Breast epithelium (tissue), 4 donors: ENCODE measurements around the gene BCAR1. TPM values are rescaled to one million over a fixed set of nuclear protein-coding genes. Genes with fewer than 3 reads are reported as not detected.

Source experiments
- DNase-seq, 2 donors: peaks; one replicate each; pipeline ENCODE4 v3.0.0-alpha.2; 2019; ENCODE audit warnings: low spot score in 2 of 2
- H3K27ac ChIP-seq, 2 donors: fragments of 200-600 bp; sonication (generic) in 1 of 2; one replicate each; pipeline ENCODE4 v1.5.1; 2016 to 2019; ENCODE audit warnings: mild to moderate bottlenecking in 1 of 2
- H3K27me3 ChIP-seq, 2 donors: fragments of 200-600 bp; sonication (generic) in 1 of 2; one replicate each; pipeline versions ENCODE4 v1.5.1 to v1.6.0; 2017 to 2019; ENCODE audit warnings: control low read depth in 1 of 2, mild to moderate bottlenecking in 1 of 2
- H3K36me3 ChIP-seq: fragments of 200-600 bp; one replicate; pipeline ENCODE4 v1.5.1; 2019
- H3K4me1 ChIP-seq, 2 donors: fragments of 200-600 bp; sonication (generic); one replicate each; pipeline ENCODE4 v1.5.1; 2016 to 2019; ENCODE audit warnings: control low read depth in 1 of 2
- H3K4me3 ChIP-seq, 3 donors: fragments of 200-600 bp; sonication (generic); 1 replicate in 2 of 3; 2 replicates in 1 of 3; pipeline ENCODE4 v1.5.1; 2016 to 2019; ENCODE audit warnings: mild to moderate bottlenecking in 3 of 3, moderate library complexity in 2 of 3
- H3K9me3 ChIP-seq, 2 donors: fragments of 200-600 bp; sonication (generic) in 1 of 2; one replicate each; pipeline ENCODE4 v1.5.1; 2016 to 2019; ENCODE audit warnings: control low read depth in 1 of 2
- POLR2A ChIP-seq: fragments of 450-650 bp; IDR thresholded peaks from one replicate; pipeline ENCODE4 v1.6.1; 2016; ENCODE audit warnings: antibody characterized with exemption, mild to moderate bottlenecking, moderate library complexity
- POLR2AphosphoS5 ChIP-seq, 3 donors: sonication (generic); formaldehyde crosslinking; IDR thresholded peaks; one replicate each; pipeline ENCODE4 v1.6.1; 2017; ENCODE audit warnings: antibody characterized with exemption in 3 of 3
- intact Hi-C: fragments of 100-400 bp; cut with DNase I; formaldehyde crosslinking; loops from one replicate; pipeline ENCODE4 v1.15.1; 2023; ENCODE audit warnings: low total_unique reads
- total RNA-seq, 3 donors: library from RNA; depleted of rRNA; stranded (reverse); fragments of >200 nt; gene quantifications; one replicate each; pipeline ENCODE4 v1.1.0, GENCODE V29; 2016
- TF ChIP-seq, protein P1 (sequence below), 3 donors: fragments of 450-650 bp; IDR thresholded peaks; one replicate each; pipeline ENCODE4 v1.5.1; 2016 to 2017; ENCODE audit warnings: antibody characterized with exemption in 3 of 3, mild to moderate bottlenecking in 3 of 3, moderate library complexity in 3 of 3

Gene BCAR1
- total RNA-seq, 3 donors from 2014 or later: 13.6 to 38.7 (median 32.9) TPM

DNA sequence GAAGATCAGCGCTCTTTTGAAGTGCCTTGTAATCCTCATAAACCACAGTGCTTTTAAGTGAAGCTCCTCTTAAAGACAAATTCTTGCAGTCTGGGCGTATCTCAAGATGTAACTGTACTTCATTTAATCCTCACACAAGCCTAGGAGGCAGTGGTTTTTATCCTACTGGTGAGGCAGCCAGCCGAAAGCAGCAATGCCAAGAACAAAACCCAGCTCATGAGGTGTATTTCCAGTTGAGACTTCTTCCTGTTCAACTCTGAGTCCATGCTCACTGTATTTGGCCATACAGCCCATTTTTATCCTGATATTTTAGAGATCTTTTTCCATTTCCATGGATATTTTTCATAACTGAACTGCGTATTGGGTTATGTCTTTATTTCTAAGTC is 58.2 kb downstream of the BCAR1 start:
- peak in 1 of 2 donors; percentile 10 for DNase-seq
- Histone ChIP-seq H3K36me3 (no peaks in the 10 kb centered on the region), H3K4me1 (no peaks in the 10 kb centered on the region), H3K27me3 (no peaks in the 10 kb centered on the region), H3K9me3 (no peaks in the 10 kb centered on the region), H3K27ac (no peak overlapping the region), H3K4me3 (no peak overlapping the region)
- TF ChIP-seq POLR2AphosphoS5 (IDR thresholded peaks at IDR 0.05): no peak
- no peak for TF ChIP-seq POLR2A
- TF ChIP-seq, protein P1, sequence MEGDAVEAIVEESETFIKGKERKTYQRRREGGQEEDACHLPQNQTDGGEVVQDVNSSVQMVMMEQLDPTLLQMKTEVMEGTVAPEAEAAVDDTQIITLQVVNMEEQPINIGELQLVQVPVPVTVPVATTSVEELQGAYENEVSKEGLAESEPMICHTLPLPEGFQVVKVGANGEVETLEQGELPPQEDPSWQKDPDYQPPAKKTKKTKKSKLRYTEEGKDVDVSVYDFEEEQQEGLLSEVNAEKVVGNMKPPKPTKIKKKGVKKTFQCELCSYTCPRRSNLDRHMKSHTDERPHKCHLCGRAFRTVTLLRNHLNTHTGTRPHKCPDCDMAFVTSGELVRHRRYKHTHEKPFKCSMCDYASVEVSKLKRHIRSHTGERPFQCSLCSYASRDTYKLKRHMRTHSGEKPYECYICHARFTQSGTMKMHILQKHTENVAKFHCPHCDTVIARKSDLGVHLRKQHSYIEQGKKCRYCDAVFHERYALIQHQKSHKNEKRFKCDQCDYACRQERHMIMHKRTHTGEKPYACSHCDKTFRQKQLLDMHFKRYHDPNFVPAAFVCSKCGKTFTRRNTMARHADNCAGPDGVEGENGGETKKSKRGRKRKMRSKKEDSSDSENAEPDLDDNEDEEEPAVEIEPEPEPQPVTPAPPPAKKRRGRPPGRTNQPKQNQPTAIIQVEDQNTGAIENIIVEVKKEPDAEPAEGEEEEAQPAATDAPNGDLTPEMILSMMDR (IDR thresholded peaks at IDR 0.05): no peak
- intact Hi-C loops: no loop called here

DNA sequence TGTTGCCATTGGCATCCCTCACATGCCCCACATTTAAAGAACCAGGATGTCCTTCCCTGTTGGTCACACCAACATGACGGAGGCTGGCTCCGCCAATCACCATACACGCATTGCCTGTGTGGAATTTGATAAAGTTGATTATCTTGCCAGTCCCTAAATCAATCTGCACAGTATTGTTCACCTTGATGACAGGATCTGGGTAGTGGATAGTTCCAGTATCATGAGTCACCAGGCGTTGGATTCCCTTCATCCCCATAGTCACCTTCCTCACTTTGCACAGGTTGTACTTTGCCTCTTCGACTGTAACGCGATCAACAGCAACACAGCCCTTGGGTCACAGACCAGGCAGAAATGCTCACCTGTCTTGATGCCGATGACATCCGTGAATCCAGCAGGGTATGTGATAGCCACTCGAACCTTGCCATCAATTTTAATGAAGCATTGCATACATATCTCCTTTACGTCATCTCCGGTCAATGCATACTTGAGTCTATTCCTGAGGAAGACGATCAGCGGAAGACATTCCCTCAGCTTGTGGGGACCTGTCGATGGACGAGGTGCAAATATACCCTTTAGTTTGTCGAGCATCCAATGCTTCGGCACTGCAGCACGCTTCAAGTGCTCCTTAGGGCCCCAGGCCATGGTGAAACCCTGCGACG is 58.7 kb downstream of the BCAR1 start:
- Histone ChIP-seq H3K36me3 (no peaks in the 10 kb centered on the region), H3K27ac (no peak overlapping the region), H3K4me1 (no peaks in the 10 kb centered on the region), H3K27me3 (no peaks in the 10 kb centered on the region), H3K4me3 (no peak overlapping the region), H3K9me3 (no peaks in the 10 kb centered on the region)
- peak in 1 of 2 donors; percentile 16 for DNase-seq
- TF ChIP-seq POLR2A (no peak), POLR2AphosphoS5 (IDR thresholded peaks at IDR 0.05) (no peak)
- intact Hi-C loops: no loop called here

DNA sequence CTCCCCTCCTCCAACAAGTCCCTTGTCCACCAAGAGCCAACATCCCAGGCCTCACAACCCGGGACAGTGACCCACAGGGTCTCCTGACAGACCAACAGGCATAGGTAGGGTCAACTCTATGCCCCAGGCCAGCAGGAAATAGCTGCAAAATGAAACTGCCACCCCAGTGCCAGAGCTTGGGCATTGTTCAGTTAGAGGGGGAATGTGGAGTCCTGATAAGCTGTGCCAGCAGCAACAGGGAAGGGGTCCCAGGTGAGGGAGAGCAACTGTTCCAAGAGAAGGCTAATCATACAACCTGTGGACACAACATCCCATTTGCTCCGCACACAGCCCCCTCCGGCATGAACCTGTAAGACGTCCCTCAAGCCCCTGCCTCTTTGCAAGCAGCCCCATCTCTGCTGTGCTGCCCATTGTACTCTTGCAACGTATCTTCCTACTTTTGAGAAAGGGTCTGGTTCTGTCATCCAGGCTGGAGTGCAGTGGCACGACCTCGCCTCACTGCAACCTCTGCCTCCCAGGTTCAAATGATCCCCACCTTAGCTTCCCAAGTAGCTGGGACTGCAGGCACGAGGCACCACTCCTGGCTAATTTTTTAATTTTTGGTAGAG is 61.7 kb downstream of the BCAR1 start:
- peak in 1 of 2 donors; percentile 11 for DNase-seq
- intact Hi-C loops: no loop called here

DNA sequence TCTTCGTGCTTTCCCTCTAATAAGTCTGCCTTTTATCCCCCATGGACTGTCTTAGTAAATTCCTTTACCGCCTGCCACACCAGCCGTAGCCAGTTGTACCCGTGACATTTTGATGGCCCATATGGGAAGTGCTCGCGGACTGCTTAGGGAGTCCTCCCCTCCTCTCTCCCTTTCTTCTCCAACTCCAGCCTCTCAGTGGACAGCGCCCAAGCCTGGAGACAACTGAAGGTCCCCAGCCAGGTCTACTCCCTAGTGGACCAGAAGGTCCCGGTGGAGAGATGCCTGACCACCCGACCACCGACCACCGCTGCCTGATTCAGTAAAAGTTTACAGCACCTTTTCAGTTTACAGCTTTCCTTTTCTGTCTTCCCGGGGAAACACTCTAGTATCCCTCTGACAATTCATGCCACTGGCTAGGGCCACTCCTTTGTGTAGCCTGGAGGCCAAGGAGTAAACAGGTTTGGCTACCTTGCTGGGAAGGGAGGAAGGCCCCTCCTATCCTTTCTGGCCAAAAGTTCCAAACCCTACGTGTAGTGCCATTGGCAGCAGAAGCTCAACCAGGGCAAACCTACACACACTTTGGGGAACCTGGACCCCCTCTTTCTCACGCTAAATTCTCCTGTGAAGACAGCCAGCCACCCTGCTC is 62.5 kb downstream of the BCAR1 start:
- Histone ChIP-seq H3K4me3 (peak overlapping the region in 1 of 3 donors; percentile 18), H3K27me3 (no peaks in the 10 kb centered on the region), H3K9me3 (no peaks in the 10 kb centered on the region), H3K27ac (peak overlapping the region; percentile 40 to 66), H3K4me1 (no peaks in the 10 kb centered on the region), H3K36me3 (no peaks in the 10 kb centered on the region)
- no peak for TF ChIP-seq POLR2A
- TF ChIP-seq, protein P1 (IDR thresholded peaks at IDR 0.05): no peak
- no peak for TF ChIP-seq POLR2AphosphoS5 (IDR thresholded peaks at IDR 0.05)
- DNase-seq: peak in 1 of 2 donors; percentile 20
- intact Hi-C loops: no loop called here

More for the DNA sequence above, 61.7 kb downstream of the BCAR1 start:
- Histone ChIP-seq H3K27ac (peak overlapping the region in 1 of 2 donors; percentile 40), H3K9me3 (no peaks in the 10 kb centered on the region), H3K27me3 (no peaks in the 10 kb centered on the region), H3K36me3 (no peaks in the 10 kb centered on the region), H3K4me1 (no peaks in the 10 kb centered on the region), H3K4me3 (no peak overlapping the region)
- no peak for TF ChIP-seq POLR2A
- no peak for TF ChIP-seq POLR2AphosphoS5 (IDR thresholded peaks at IDR 0.05)
- TF ChIP-seq, protein P1 (IDR thresholded peaks at IDR 0.05): no peak

DNA sequence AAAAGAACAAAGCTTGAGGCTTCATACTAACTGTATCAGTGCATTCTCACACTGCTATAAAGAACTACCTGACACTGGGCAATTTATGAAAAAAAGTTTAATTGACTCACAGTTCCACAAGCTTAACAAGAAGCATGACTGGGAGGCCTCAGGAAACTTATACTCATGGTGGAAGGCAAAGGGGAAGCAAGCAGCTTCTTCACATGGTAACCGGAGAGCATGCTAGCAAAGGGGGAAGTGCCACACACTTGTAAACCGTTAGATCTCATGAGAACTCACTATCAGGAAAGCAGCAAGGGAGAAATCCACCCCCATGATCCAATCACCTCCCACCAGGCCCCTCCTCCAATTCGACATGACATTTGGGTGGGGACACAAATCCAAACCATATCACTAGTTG is 69.8 kb downstream of the BCAR1 start:
- Histone ChIP-seq H3K27me3 (no peaks in the 10 kb centered on the region), H3K4me3 (no peak overlapping the region), H3K4me1 (no peaks in the 10 kb centered on the region), H3K36me3 (no peaks in the 10 kb centered on the region), H3K27ac (no peak overlapping the region), H3K9me3 (peaks cover 7 to 16% of the 10 kb centered on the region in 2 donors)
- intact Hi-C loops: no loop called here
- DNase-seq: no peak
- TF ChIP-seq POLR2AphosphoS5 (IDR thresholded peaks at IDR 0.05): no peak
- TF ChIP-seq, protein P1 (IDR thresholded peaks at IDR 0.05): no peak
- no peak for TF ChIP-seq POLR2A
